IMR-90 (cell line): ENCODE measurements around the gene KCNK4. TPM values are rescaled to one million over a fixed set of nuclear protein-coding genes. Genes with fewer than 3 reads are reported as not detected.

Source experiments
- ATAC-seq: fragments of 200-7000 bp; cut with Tn5 transposase; 2 replicates; pipeline ENCODE4 v1.9.1; 2020; ENCODE audit warnings: low read depth, mild to moderate bottlenecking, moderate library complexity
- BruUV-seq: library from RNA; stranded (reverse); fragments of 400-500 nt; replicated peaks from 2 replicates; lab custom pipeline; 2021; lab: Mats Ljungman, UMichigan
- CTCF ChIA-PET: fragments of 300-600 bp; formaldehyde crosslinking; extraction: SDS; loops from one replicate; lab custom pipeline; 2021; ENCODE audit warnings: antibody characterized with exemption; lab: Yijun Ruan, JAX
- POLR2A ChIA-PET: fragments of 300-600 bp; sonication (Branson Sonifier 250); formaldehyde crosslinking; loops from one replicate; lab custom pipeline; 2022; ENCODE audit warnings: antibody characterized with exemption; ENCODE audit not compliant: unreplicated experiment; lab: Charles Lee
- DNase-seq: peaks from one replicate; pipeline ENCODE4 v3.0.0; 2013
- H2AFZ ChIP-seq: replicated peaks from 2 replicates; pipeline ENCODE3; 2013; ENCODE audit warnings: low read length, mild to moderate bottlenecking; ENCODE audit not compliant: poor library complexity
- H2AK5ac ChIP-seq: 2 replicates; pipeline ENCODE4 v1.6.1; 2013; ENCODE audit warnings: low read depth, low read length, inconsistent platforms
- H2AK9ac ChIP-seq: replicated peaks from 2 replicates; pipeline ENCODE3; 2013; ENCODE audit warnings: mild to moderate bottlenecking, low read depth, low read length, moderate library complexity; ENCODE audit not compliant: poor library complexity
- H2BK120ac ChIP-seq: 2 replicates; pipeline ENCODE4 v1.6.1; 2013; ENCODE audit warnings: low read depth, low read length, inconsistent platforms
- H2BK15ac ChIP-seq: 3 replicates; pipeline ENCODE4 v1.6.1; 2013; ENCODE audit warnings: low read depth, low read length, inconsistent platforms
- H2BK20ac ChIP-seq: 2 replicates; pipeline ENCODE4 v1.6.1; 2013; ENCODE audit warnings: low read depth, mild to moderate bottlenecking, inconsistent platforms, low read length, moderate library complexity
- H2BK5ac ChIP-seq: 2 replicates; pipeline ENCODE4 v1.6.1; 2013; ENCODE audit warnings: mild to moderate bottlenecking, low read depth, low read length, inconsistent platforms; ENCODE audit not compliant: poor library complexity, severe bottlenecking
- H3K14ac ChIP-seq: replicated peaks from 2 replicates; pipeline ENCODE4 v1.6.1; 2013; ENCODE audit warnings: low read depth, low read length, inconsistent platforms
- H3K18ac ChIP-seq: 2 replicates; pipeline ENCODE4 v1.6.1; 2013; ENCODE audit warnings: low read depth, low read length, control low read depth
- H3K23ac ChIP-seq: 2 replicates; pipeline ENCODE4 v1.6.1; 2013; ENCODE audit warnings: low read depth, low read length, inconsistent platforms
- H3K27ac ChIP-seq: 2 replicates; pipeline ENCODE4 v1.5.1; 2013; ENCODE audit warnings: mild to moderate bottlenecking, control low read depth, low read length; ENCODE audit not compliant: insufficient read depth
- H3K27me3 ChIP-seq: 2 replicates; pipeline ENCODE4 v1.6.1; 2013; ENCODE audit warnings: low read length; ENCODE audit not compliant: control insufficient read depth, insufficient read depth
- H3K36me3 ChIP-seq: 2 replicates; pipeline ENCODE4 v1.6.1; 2013; ENCODE audit warnings: low read length, mixed read lengths; ENCODE audit not compliant: control insufficient read depth, insufficient read depth
- H3K4ac ChIP-seq: 2 replicates; pipeline ENCODE4 v1.6.1; 2013; ENCODE audit warnings: low read depth, low read length, inconsistent platforms
- H3K4me1 ChIP-seq: 2 replicates; pipeline ENCODE4 v1.6.1; 2013; ENCODE audit warnings: low read length, mixed read lengths; ENCODE audit not compliant: control insufficient read depth, insufficient read depth
- H3K4me2 ChIP-seq: 2 replicates; pipeline ENCODE4 v1.6.1; 2013; ENCODE audit warnings: low read depth, mild to moderate bottlenecking, control low read depth, low read length, moderate library complexity
- H3K4me3 ChIP-seq: 2 replicates; pipeline ENCODE4 v1.5.1; 2013; ENCODE audit warnings: low read depth, mild to moderate bottlenecking, control low read depth, low read length, moderate library complexity; ENCODE audit not compliant: insufficient read depth
- H3K56ac ChIP-seq: 2 replicates; pipeline ENCODE4 v1.6.1; 2013; ENCODE audit warnings: low read length, inconsistent platforms; ENCODE audit not compliant: insufficient read depth; ENCODE audit errors: extremely low read depth
- H3K79me1 ChIP-seq, 2 experiments: 2 replicates each; pipeline ENCODE4 v1.6.1; 2013; ENCODE audit warnings: low read length in 2 of 2, inconsistent platforms in 1 of 2, low read depth in 1 of 2
- H3K9ac ChIP-seq: 2 replicates; pipeline ENCODE4 v1.6.1; 2013; ENCODE audit warnings: low read depth, low read length, control low read depth
- H3K9me1 ChIP-seq: 2 replicates; pipeline ENCODE4 v1.6.1; 2013; ENCODE audit warnings: low read length, inconsistent platforms; ENCODE audit not compliant: insufficient read depth
- H3K9me3 ChIP-seq: 2 replicates; pipeline ENCODE4 v1.6.1; 2013; ENCODE audit warnings: low read length; ENCODE audit not compliant: control insufficient read depth, insufficient read depth
- H4K20me1 ChIP-seq: 2 replicates; pipeline ENCODE4 v1.6.1; 2013; ENCODE audit warnings: low read length, inconsistent platforms; ENCODE audit not compliant: insufficient read depth
- H4K5ac ChIP-seq: 2 replicates; pipeline ENCODE4 v1.6.1; 2013; ENCODE audit warnings: mild to moderate bottlenecking, low read depth, low read length, control low read depth
- H4K8ac ChIP-seq, 2 experiments: 2 replicates each; pipeline ENCODE4 v1.6.1; 2013; ENCODE audit warnings: low read depth in 2 of 2, low read length in 2 of 2, control low read depth in 1 of 2, inconsistent platforms in 1 of 2
- H4K91ac ChIP-seq: 2 replicates; pipeline ENCODE4 v1.6.1; 2013; ENCODE audit warnings: low read depth, low read length, inconsistent platforms; ENCODE audit not compliant: insufficient read depth
- BHLHE40 ChIP-seq: fragments of 150-350 bp; IDR thresholded peaks from 2 replicates; pipeline ENCODE4 v1.6.1; 2016; ENCODE audit warnings: mild to moderate bottlenecking, low read depth, low read length
- CEBPB ChIP-seq: IDR thresholded peaks from 2 replicates; pipeline ENCODE4 v1.6.1; 2012; ENCODE audit warnings: low read depth, low read length, improper control_type of control experiment
- CHD1 ChIP-seq: IDR thresholded peaks from 2 replicates; pipeline ENCODE4 v1.6.1; 2012; ENCODE audit warnings: low read depth, low read length, improper control_type of control experiment
- CTCF ChIP-seq: conservative IDR thresholded peaks from 2 replicates; pipeline ENCODE4 v1.5.1; 2012; ENCODE audit warnings: mild to moderate bottlenecking, low read depth, low read length, improper control_type of control experiment
- MAZ ChIP-seq: IDR thresholded peaks from 2 replicates; pipeline ENCODE4 v1.6.1; 2012; ENCODE audit warnings: low read depth, mild to moderate bottlenecking, low read length, improper control_type of control experiment, moderate library complexity, borderline replicate concordance
- MXI1 ChIP-seq: IDR thresholded peaks from 2 replicates; pipeline ENCODE4 v1.6.1; 2012; ENCODE audit warnings: low read depth, mild to moderate bottlenecking, low read length, moderate library complexity, borderline replicate concordance
- NFE2L2 ChIP-seq: fragments of 150-350 bp; IDR thresholded peaks from 2 replicates; pipeline ENCODE4 v1.6.1; 2016; ENCODE audit warnings: low read depth, mild to moderate bottlenecking, low read length
- POLR2A ChIP-seq: IDR thresholded peaks from 2 replicates; pipeline ENCODE4 v1.6.1; 2012; ENCODE audit warnings: mild to moderate bottlenecking, low read depth, low read length
- RAD21 ChIP-seq: IDR thresholded peaks from 2 replicates; pipeline ENCODE4 v1.6.1; 2012; ENCODE audit warnings: low read length, improper control_type of control experiment
- RCOR1 ChIP-seq: IDR thresholded peaks from 2 replicates; pipeline ENCODE4 v1.6.1; 2012; ENCODE audit warnings: mild to moderate bottlenecking, low read length, improper control_type of control experiment; ENCODE audit not compliant: insufficient replicate concordance
- RFX5 ChIP-seq: IDR thresholded peaks from 2 replicates; pipeline ENCODE4 v1.8.0; 2012; ENCODE audit warnings: low read depth, mild to moderate bottlenecking, low read length, moderate library complexity
- WGBS, 2 experiments: methylation state at CpG; one replicate each; pipeline versions ENCODE4 v1.1.5 to v1.1.7; 2013; ENCODE audit warnings: missing lambda C conversion rate in 2 of 2; ENCODE audit not compliant: insufficient read length in 1 of 2; ENCODE audit errors: extremely low coverage in 2 of 2; 5-methylcytosine and 5-hydroxymethylcytosine counted together
- dilution Hi-C: fragments of 300-500 bp; cut with HindIII; formaldehyde crosslinking; loops from one replicate; pipeline ENCODE4 v1.14.3; 2018; ENCODE audit warnings: low sequenced_read_pairs; ENCODE audit not compliant: unreplicated experiment
- in situ Hi-C: fragments of 300-500 bp; cut with MboI; formaldehyde crosslinking; loops from 3 replicates; pipeline ENCODE4 v1.14.3; 2019; ENCODE audit warnings: low sequenced_read_pairs, inconsistent platforms, mixed read lengths
- intact Hi-C: fragments of 100-400 bp; cut with micrococcal nuclease; formaldehyde crosslinking; loops from 2 replicates; pipeline ENCODE4 v1.10.0; 2022
- polyA plus RNA-seq, 3 experiments: library from polyadenylated mRNA; depleted of rRNA; stranded (reverse); fragments of >200 nt; gene quantifications; 2 replicates each; pipeline ENCODE4 v1.2.3, GENCODE V29; 2012; ENCODE audit warnings: low replicate concordance in 1 of 3
- total RNA-seq: library from RNA; depleted of rRNA; stranded (reverse); fragments of >200 nt; gene quantifications from 2 replicates; pipeline ENCODE4 v1.2.3, GENCODE V29; 2012
- TF ChIP-seq, protein P1 (sequence below): fragments of 150-350 bp; IDR thresholded peaks from 2 replicates; pipeline ENCODE4 v1.6.1; 2016; ENCODE audit warnings: low read depth, mild to moderate bottlenecking, low read length, moderate library complexity, borderline replicate concordance
- TF ChIP-seq, protein P2 (sequence below): fragments of 150-350 bp; IDR thresholded peaks from 2 replicates; pipeline ENCODE4 v1.6.1; 2017; ENCODE audit warnings: mild to moderate bottlenecking, antibody characterized with exemption, low read length, low read depth

Gene KCNK4
- total and polyA plus RNA-seq, 2 of the 4 experiments (the other 2 are of a cell fraction), result not detected

- intact Hi-C loops (loop anchor here (1.0 to 10.0 kb wide), 4 partner anchors 27 to 300 kb away; partner anchors contain the start of gene DNAJC4), in situ Hi-C loops (loop anchor here (5.0 kb wide), 1 partner anchor 102 kb away; no protein-coding TSS in a partner anchor), dilution Hi-C loops (no loop called here)
- H2BK20ac ChIP-seq, result no peak overlapping the region
- H2AFZ ChIP-seq, result peak overlapping the region; percentile 94
- peak overlapping the region; percentile 29 for H2BK5ac ChIP-seq
- peaks cover 12% of the 10 kb centered on the region for H3K4me1 ChIP-seq
- DNase-seq (peak; percentile 85), ATAC-seq (peak; percentile 33)
- ChIA-PET CTCF (interaction anchor here (0.9 to 1.8 kb wide), 8 partner anchors 20 to 100 kb away, joined by 3 to 13 read pairs (median 4); partner anchors contain the start of gene BAD), POLR2A (interaction anchor here (1.6 kb wide), 1 partner anchor 13 kb away, joined by 4 read pairs; the partner anchor contains the start of genes PRDX5 and TRMT112)
- no peaks in the 10 kb centered on the region for H3K36me3 ChIP-seq
- BruUV-seq, result no TSS peak
- H3K56ac ChIP-seq, result peak overlapping the region; percentile 32; the same call in 1 of the 2 replicates
- 1% methylated on average over 19 of the region's 46 CpGs; no CpG with 5 or more reads in 1 of the 2 experiments for WGBS, 2 experiments
- peaks cover 14% of the 10 kb centered on the region for H3K27me3 ChIP-seq
- H2BK15ac ChIP-seq, result no peak overlapping the region
- H3K14ac ChIP-seq, result peak overlapping the region; percentile 38; the same call in 1 of the 2 replicates
- H3K79me1 ChIP-seq, result peaks cover 14 to 22% of the 10 kb centered on the region in 2 experiments; a peak in 3 of 4 replicates
- H2AK9ac ChIP-seq, result peak overlapping the region; percentile 92
- no peaks in the 10 kb centered on the region for H3K9me3 ChIP-seq
- H2AK5ac ChIP-seq, result peak overlapping the region; percentile 67; the same call in 1 of the 2 replicates
- peak overlapping the region; percentile 56 for H3K4ac ChIP-seq
- H3K18ac ChIP-seq, result no peak overlapping the region
- H3K9me1 ChIP-seq, result no peaks in the 10 kb centered on the region
- H3K27ac ChIP-seq, result peak overlapping the region; percentile 38
- peaks cover 11% of the 10 kb centered on the region for H4K20me1 ChIP-seq
- peak overlapping the region; percentile 60; the same call in 1 of the 2 replicates for H3K23ac ChIP-seq
- H3K4me3 ChIP-seq, result peak overlapping the region; percentile 53
- H4K8ac ChIP-seq, result peak overlapping the region in 1 of 2 experiments; percentile 60; a peak in 2 of 4 replicates
- H4K5ac ChIP-seq, result no peak overlapping the region
- H4K91ac ChIP-seq, result peak overlapping the region; percentile 30; the same call in 1 of the 2 replicates
- H2BK120ac ChIP-seq, result no peak overlapping the region
- H3K9ac ChIP-seq, result peak overlapping the region; percentile 24
- peak overlapping the region; percentile 84 for H3K4me2 ChIP-seq
- peak; percentile 88 for TF ChIP-seq BHLHE40
- TF ChIP-seq RCOR1, result no peak
- peak; percentile 61 for TF ChIP-seq RAD21
- peak; percentile 54; the same call in 1 of the 2 replicates for TF ChIP-seq MXI1
- no peak for TF ChIP-seq CEBPB
- TF ChIP-seq CHD1, result no peak
- TF ChIP-seq, protein P1, sequence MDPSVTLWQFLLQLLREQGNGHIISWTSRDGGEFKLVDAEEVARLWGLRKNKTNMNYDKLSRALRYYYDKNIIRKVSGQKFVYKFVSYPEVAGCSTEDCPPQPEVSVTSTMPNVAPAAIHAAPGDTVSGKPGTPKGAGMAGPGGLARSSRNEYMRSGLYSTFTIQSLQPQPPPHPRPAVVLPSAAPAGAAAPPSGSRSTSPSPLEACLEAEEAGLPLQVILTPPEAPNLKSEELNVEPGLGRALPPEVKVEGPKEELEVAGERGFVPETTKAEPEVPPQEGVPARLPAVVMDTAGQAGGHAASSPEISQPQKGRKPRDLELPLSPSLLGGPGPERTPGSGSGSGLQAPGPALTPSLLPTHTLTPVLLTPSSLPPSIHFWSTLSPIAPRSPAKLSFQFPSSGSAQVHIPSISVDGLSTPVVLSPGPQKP, result no peak
- TF ChIP-seq MAZ, result peak; percentile 30; the same call in 1 of the 2 replicates
- TF ChIP-seq RFX5, result no peak
- no peak for TF ChIP-seq NFE2L2
- TF ChIP-seq, protein P2, sequence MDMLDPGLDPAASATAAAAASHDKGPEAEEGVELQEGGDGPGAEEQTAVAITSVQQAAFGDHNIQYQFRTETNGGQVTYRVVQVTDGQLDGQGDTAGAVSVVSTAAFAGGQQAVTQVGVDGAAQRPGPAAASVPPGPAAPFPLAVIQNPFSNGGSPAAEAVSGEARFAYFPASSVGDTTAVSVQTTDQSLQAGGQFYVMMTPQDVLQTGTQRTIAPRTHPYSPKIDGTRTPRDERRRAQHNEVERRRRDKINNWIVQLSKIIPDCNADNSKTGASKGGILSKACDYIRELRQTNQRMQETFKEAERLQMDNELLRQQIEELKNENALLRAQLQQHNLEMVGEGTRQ, result peak; percentile 70
- no peak for TF ChIP-seq POLR2A
- TF ChIP-seq CTCF, result peak; percentile 80
Observed at GRCh38 chr11:64304316-64305072, 13.4 kb downstream of the KCNK4 start.
